BLaER1 (cell line): Measurements from ENCODE around the gene MAP3K19.
"Not testable (repeated sequence)": the region's sequence is repeated elsewhere in the genome, so short reads cannot be mapped to it uniquely, and the experiment has no call there.

ENCODE experiments used
- H3K27ac ChIP-seq: shearing (Covaris generic); formaldehyde crosslinking; 2 replicates; pipeline ENCODE4 v1.8.1; 2022
- H3K27me3 ChIP-seq: shearing (Covaris generic); formaldehyde crosslinking; 2 replicates; pipeline ENCODE4 v1.8.1; 2022
- H3K36me3 ChIP-seq: shearing (Covaris generic); formaldehyde crosslinking; 2 replicates; pipeline ENCODE4 v1.8.1; 2022
- H3K4me1 ChIP-seq: shearing (Covaris generic); formaldehyde crosslinking; 2 replicates; pipeline ENCODE4 v1.8.1; 2022
- H3K4me2 ChIP-seq: shearing (Covaris generic); formaldehyde crosslinking; 2 replicates; pipeline ENCODE4 v1.8.1; 2022
- H3K4me3 ChIP-seq: shearing (Covaris generic); formaldehyde crosslinking; 2 replicates; pipeline ENCODE4 v1.8.1; 2022
- H3K9ac ChIP-seq: shearing (Covaris generic); formaldehyde crosslinking; 2 replicates; pipeline ENCODE4 v1.8.1; 2022
- H3K9me3 ChIP-seq: shearing (Covaris generic); formaldehyde crosslinking; 2 replicates; pipeline ENCODE4 v1.8.1; 2022
- H4K20me1 ChIP-seq: shearing (Covaris generic); formaldehyde crosslinking; 2 replicates; pipeline ENCODE4 v1.8.1; 2022
- Cebpa-rat ChIP-seq: shearing (Covaris generic); IDR thresholded peaks from 2 replicates; pipeline ENCODE4 v1.8.1; 2022

The MAP3K19 gene

DNA sequence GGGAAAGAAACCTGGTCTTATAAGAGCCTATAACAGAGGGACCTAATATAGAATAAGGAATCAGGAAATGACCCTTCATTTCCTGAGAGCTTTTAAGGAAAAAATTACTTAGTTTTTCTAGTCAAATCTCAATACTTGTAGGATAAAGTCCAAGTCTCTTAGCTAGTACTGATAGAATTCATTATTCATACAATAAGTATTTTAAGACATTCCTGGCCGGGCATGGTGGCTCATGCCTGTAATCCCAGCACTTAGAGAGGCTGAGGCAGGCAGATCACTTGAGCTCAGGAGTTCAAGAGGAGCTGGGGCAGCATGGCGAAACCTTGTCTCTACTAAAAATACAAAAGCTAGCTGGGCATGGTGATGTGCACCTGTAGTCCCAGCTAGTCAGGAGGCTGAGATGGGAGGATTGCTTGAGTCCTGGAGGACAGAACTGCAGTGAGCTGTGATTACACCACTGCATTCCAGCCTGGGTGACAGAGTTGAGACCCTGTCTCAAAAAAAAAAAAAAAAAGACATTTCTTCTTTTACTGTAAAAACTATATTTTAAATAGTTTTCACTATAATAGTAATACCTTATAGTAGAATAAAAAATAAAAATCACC is 8.0 kb upstream of the MAP3K19 start:
- Histone ChIP-seq H3K9me3 (peaks cover 13% of the 10 kb centered on the region; the same call in 1 of the 2 replicates), H4K20me1 (peaks cover 58% of the 10 kb centered on the region), H3K27ac (no peak overlapping the region), H3K4me2 (no peak overlapping the region), H3K27me3 (no peaks in the 10 kb centered on the region), H3K9ac (no peak overlapping the region), H3K4me3 (no peak overlapping the region), H3K36me3 (peaks cover 38% of the 10 kb centered on the region), H3K4me1 (peaks cover 26% of the 10 kb centered on the region)
- TF ChIP-seq Cebpa-rat: no peak

DNA sequence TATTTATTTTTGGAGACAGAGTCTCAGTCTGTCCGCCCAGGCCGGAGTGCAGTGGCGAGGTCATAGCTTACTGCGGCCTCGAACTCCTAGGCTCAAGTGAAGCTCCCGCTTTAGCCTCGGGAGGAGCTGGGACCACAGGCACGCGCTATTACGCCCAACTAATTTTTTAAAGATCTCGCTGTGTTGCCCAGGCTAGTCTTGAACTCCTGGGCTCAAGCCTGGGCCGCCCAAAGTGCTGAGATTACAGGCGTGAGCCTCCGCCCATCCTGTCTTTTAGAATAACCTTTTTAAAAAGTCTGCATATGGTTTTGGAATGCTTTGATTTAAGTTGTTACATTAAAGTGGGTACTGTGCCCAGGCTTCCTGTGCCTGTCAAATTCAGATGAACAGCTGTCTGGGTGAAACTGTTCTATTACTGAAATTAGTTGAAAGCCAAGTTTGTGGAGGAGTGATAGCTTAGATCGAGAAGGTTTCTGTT is 5.8 kb upstream of the MAP3K19 start:
- peak overlapping the region; percentile 91 for H3K4me2 ChIP-seq
- no peak for TF ChIP-seq Cebpa-rat
- peaks cover 23% of the 10 kb centered on the region; the same call in 1 of the 2 replicates for H3K36me3 ChIP-seq
- H3K9ac ChIP-seq: peak overlapping the region; percentile 94
- 0 out of 2 replicates have a peak, but pooled peaks cover 11% of the 10 kb centered on the region for H3K9me3 ChIP-seq
- H4K20me1 ChIP-seq: peaks cover 47% of the 10 kb centered on the region
- H3K4me1 ChIP-seq: peaks cover 26% of the 10 kb centered on the region
- no peaks in the 10 kb centered on the region for H3K27me3 ChIP-seq
- peak overlapping the region; percentile 93 for H3K27ac ChIP-seq
- H3K4me3 ChIP-seq: peak overlapping the region; percentile 81

DNA sequence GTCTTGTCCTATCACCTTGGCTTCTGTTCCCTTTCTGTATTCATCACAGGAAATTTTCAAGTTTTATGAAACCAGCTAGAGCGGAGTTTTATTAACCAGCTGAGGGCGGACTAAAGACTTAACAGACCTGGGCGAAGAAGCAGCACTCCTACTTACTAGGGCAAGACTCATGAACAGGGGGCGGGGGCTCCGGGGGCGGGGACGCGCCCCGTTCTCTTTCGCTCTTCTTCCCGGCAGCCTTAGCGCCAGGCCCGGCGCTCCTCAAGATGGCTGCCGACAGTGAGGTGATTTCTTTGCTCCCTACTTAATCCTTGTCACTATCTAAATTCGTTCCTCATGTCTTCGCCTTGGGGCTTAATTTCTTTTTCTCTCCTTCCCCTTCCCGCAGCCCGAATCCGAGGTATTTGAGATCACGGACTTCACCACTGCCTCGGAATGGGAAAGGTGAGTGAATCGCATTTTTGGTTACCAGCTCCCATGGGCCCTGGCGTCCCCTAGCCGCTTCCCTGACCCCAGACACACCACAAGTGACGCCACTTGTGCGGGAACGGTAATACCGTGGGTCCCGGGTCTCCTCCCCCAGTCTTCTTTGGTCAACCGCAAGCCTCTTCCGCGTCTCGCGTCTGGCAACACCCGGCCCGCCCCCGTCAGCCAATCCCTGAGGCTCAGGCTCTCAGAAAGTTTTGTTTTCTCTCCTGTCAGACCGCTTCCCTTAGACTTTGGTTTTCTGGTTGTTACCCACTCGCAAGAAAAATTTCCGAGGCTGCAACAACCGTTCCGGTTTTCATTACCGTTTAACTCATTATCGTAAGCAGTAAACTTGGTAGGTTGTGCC is 5.0 kb upstream of the MAP3K19 start, which contains the start of gene RAB3GAP1:
Gene RAB3GAP1, plus strand, starts transcription at position 251 of the 835 bp plus-strand sequence. Its CDS starts 16 bp downstream, at position 267.
- H3K9me3 ChIP-seq: 0 out of 2 replicates have a peak, but pooled peaks cover 11% of the 10 kb centered on the region
- peak within 1 kb of the TSS; percentile 81 for H3K4me3 ChIP-seq
- H3K4me1 ChIP-seq: peaks cover 26% of the 10 kb centered on the region
- peak within 1 kb of the TSS; percentile 94 for H3K9ac ChIP-seq
- no peaks in the 10 kb centered on the region for H3K27me3 ChIP-seq
- H4K20me1 ChIP-seq: peaks cover 40% of the 10 kb centered on the region
- H3K4me2 ChIP-seq: peak within 1 kb of the TSS; percentile 91
- no peak for TF ChIP-seq Cebpa-rat
- H3K36me3 ChIP-seq: peaks cover 20% of the 10 kb centered on the region; the same call in 1 of the 2 replicates
- peak within 1 kb of the TSS; percentile 93 for H3K27ac ChIP-seq

DNA sequence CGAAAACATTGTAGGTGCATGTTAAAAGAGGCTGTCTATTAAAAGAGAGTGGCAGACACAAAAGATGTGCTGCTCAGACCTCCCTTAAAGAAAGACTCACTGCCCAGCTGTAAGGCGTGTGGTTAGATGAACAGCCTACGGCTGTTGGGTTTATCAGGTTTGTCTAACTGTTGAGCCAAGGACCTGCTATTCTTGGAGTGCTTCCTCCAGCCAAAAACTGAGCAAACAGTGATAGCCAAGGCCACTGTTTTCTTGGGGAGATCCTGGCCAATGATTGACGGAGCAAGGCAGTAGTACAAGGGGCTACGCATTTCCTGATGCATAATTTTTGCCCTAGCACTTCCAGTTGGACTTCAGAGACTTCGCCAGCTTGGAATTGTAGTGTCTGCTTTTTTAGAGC is 3.4 kb upstream of the MAP3K19 start:
- peaks cover 26% of the 10 kb centered on the region for H3K4me1 ChIP-seq
- H3K36me3 ChIP-seq: peaks cover 9% of the 10 kb centered on the region; the same call in 1 of the 2 replicates
- no peaks in the 10 kb centered on the region for H3K27me3 ChIP-seq
- no peak overlapping the region for H3K4me3 ChIP-seq
- H3K4me2 ChIP-seq: no peak overlapping the region
- H3K27ac ChIP-seq: no peak overlapping the region
- H3K9me3 ChIP-seq: 0 out of 2 replicates have a peak, but pooled peaks cover 5% of the 10 kb centered on the region
- no peak overlapping the region for H3K9ac ChIP-seq
- peaks cover 30% of the 10 kb centered on the region for H4K20me1 ChIP-seq
- TF ChIP-seq Cebpa-rat: no peak

DNA sequence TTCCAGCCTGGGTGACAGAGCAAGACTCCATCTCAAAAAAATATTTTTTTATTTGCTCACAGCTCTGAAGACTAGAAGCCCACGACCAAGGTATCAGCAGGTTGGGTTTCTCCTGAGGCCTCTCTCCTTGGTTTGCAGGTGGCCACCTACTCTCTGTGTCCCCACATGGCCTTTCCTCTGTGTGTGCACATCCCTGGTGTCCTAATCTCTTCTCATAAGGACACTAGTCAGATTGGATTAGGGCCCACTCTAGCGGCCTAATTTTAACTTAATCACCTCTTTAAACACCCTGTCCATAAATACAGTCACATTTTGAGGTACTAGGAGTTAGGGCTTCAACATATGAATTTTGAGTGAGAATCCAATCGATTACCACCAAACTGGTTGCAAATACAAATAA is 2.9 kb upstream of the MAP3K19 start:
- Histone ChIP-seq H3K4me2 (no peak overlapping the region), H3K27ac (no peak overlapping the region), H3K27me3 (no peaks in the 10 kb centered on the region), H3K9me3 (no peaks in the 10 kb centered on the region), H3K4me1 (peaks cover 23% of the 10 kb centered on the region), H4K20me1 (peaks cover 25% of the 10 kb centered on the region), H3K36me3 (peaks cover 4% of the 10 kb centered on the region; the same call in 1 of the 2 replicates), H3K4me3 (no peak overlapping the region), H3K9ac (no peak overlapping the region)
- no peak for TF ChIP-seq Cebpa-rat

DNA sequence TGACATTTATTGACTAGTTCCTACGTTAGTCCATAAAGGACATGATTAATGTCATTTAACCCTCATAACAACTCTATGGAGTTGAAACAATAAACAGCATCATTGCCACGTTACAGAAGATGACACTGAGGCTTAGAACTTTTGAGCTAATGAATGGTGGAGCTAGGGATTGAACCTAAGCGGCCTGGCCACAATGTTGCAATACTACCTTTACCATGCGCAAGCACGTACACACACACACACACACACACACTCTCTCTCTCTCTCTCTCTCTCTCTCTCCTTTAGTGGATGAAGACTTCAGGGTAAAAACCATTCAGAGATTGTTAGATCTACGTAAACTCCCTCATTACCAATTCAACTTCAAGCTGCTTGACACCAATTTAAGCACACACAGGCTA is 875 bp upstream of the MAP3K19 start:
- Histone ChIP-seq H3K36me3 (no peaks in the 10 kb centered on the region), H3K4me2 (no peak overlapping the region), H4K20me1 (peaks cover 6% of the 10 kb centered on the region)

DNA sequence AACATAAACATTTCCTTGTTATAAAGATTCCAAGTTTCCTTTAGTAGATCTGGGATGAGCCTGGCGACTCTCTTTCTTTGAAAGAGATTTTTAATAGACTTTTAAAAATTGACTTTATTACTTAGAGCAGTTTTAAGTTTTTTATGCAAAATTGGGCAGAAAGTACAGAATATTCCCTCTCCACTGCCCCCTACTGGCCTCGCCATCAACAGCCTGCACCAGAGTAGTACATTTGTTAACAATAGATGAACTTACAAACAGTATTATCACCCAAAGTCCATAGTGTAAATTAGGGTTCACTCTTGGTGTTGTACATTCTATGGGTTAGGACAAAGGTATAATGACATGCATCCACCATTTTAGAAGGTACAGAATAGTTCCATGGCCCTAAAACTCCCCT is 3.9 kb downstream of the MAP3K19 start:
- TF ChIP-seq Cebpa-rat: no peak
- Histone ChIP-seq H3K9ac (no peak overlapping the region), H3K36me3 (no peaks in the 10 kb centered on the region), H4K20me1 (no peaks in the 10 kb centered on the region), H3K9me3 (peaks cover 9% of the 10 kb centered on the region; the same call in 1 of the 2 replicates), H3K4me1 (peaks cover 10% of the 10 kb centered on the region; the same call in 1 of the 2 replicates), H3K4me2 (no peak overlapping the region), H3K27me3 (no peaks in the 10 kb centered on the region), H3K27ac (no peak overlapping the region), H3K4me3 (no peak overlapping the region)

More for the DNA sequence above, 875 bp upstream of the MAP3K19 start:
- H3K27me3 ChIP-seq: no peaks in the 10 kb centered on the region
- H3K4me1 ChIP-seq: peaks cover 3% of the 10 kb centered on the region
- TF ChIP-seq Cebpa-rat: no peak
- no peak overlapping the region for H3K27ac ChIP-seq
- no peak overlapping the region for H3K9ac ChIP-seq
- H3K9me3 ChIP-seq: peaks cover 2% of the 10 kb centered on the region; the same call in 1 of the 2 replicates
- no peak overlapping the region for H3K4me3 ChIP-seq

DNA sequence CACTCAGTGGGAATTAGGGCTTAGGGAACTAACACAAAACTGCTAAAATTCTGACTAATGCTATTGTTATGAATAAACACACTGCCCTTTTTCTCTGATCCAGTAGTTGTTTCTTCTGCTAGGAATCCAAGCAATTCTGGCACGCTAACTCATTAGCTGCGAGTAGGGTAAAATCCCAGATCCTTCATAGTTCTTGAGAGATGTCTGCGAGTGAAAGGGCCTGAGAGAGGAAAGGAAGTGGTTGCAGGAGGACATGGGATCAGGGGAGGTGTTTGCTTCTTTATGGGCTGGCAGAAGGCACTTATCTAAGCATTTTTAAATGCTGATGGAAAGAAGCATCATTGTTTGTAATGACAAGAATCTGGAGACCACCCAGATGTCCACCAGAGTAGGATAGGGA is 9.4 kb downstream of the MAP3K19 start:
- Histone ChIP-seq H3K4me2 (no peak overlapping the region), H3K4me1 (peaks cover 10% of the 10 kb centered on the region; the same call in 1 of the 2 replicates), H3K27ac (no peak overlapping the region), H3K9ac (no peak overlapping the region), H3K36me3 (no peaks in the 10 kb centered on the region), H3K9me3 (peaks cover 9% of the 10 kb centered on the region; the same call in 1 of the 2 replicates), H4K20me1 (no peaks in the 10 kb centered on the region), H3K27me3 (no peaks in the 10 kb centered on the region), H3K4me3 (no peak overlapping the region)
- no peak for TF ChIP-seq Cebpa-rat

DNA sequence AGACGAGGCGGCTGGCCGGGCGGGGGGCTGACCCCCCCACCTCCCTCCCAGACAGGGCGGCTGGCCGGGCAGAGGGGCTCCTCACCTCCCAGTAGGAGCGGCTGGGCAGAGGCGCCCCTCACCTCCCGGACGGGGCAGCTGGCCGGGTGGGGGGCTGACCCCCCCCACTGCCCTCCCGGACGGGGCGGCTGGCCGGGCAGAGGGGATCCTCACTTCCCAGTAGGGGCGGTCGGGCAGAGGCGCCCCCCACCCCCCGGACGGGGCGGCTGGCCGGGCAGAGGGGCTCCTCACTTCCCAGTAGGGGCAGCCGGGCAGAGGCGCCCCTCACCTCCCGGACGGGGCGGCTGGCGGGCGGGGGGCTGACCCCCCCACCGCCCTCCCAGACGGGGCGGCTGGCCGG is 14.0 kb downstream of the MAP3K19 start:
- H3K36me3 ChIP-seq, H3K4me3 ChIP-seq, H3K4me2 ChIP-seq, H3K9ac ChIP-seq, H3K27me3 ChIP-seq, H3K9me3 ChIP-seq, H3K4me1 ChIP-seq, H4K20me1 ChIP-seq, H3K27ac ChIP-seq: not testable (repeated sequence)

DNA sequence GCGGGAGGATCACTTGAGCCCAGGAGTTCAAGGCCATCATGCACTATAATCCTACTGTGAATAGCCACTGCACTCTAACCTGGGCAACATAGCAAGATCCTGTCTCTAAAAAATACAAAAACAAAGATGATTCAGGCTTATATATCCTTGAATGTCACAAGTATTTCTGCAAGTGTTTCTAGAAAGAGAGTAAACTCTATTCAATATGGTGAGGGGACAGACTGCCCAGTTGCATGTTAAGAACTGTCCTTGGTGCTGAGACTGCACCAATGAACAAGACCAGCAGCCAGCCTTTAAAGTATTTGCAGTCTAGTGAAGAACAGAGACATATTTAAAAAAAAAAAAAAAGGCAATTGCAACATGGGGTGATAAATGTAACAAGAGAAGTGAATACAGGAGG is 16.4 kb downstream of the MAP3K19 start:
- Histone ChIP-seq H3K9me3 (0 out of 2 replicates have a peak, but pooled peaks cover 5% of the 10 kb centered on the region), H3K36me3 (no peaks in the 10 kb centered on the region), H3K4me3 (no peak overlapping the region), H3K4me2 (no peak overlapping the region), H3K27me3 (no peaks in the 10 kb centered on the region), H4K20me1 (no peaks in the 10 kb centered on the region), H3K9ac (no peak overlapping the region), H3K27ac (no peak overlapping the region), H3K4me1 (no peaks in the 10 kb centered on the region)
- TF ChIP-seq Cebpa-rat: no peak
